ENCODE results near the gene POMT2.
"Not testable (repeated sequence)": the region's sequence is repeated elsewhere in the genome, so short reads cannot be mapped to it uniquely, and the experiment has no call there.

POMT2 gene

GRCh38 chr14:77320238-77320935 lies at the start of gene POMT2:
Gene POMT2, minus strand, starts transcription at chr14:77320883. Its CDS starts 202 bp downstream, at chr14:77320681.
- DNase-seq, result peak; percentile 83 to 85 (median 84)

GRCh38 chr14:77369285-77369684 lies 48.6 kb upstream of the POMT2 start:
- no peak for DNase-seq

- DNase-seq, result no peak
These were observed 43.5 kb upstream of the POMT2 start for GRCh38 chr14:77364146-77364545.

- no peak for DNase-seq
These were observed 38.9 kb upstream of the POMT2 start for GRCh38 chr14:77359626-77360025.

GRCh38 chr14:77356899-77357298 lies 36.2 kb upstream of the POMT2 start:
- no peak for DNase-seq

GRCh38 chr14:77355811-77356210 lies 35.1 kb upstream of the POMT2 start:
- no peak for DNase-seq

GRCh38 chr14:77353469-77354141 lies 32.9 kb upstream of the POMT2 start:
- no peak for DNase-seq

GRCh38 chr14:77347751-77348150 lies 27.1 kb upstream of the POMT2 start:
- DNase-seq, result no peak

- DNase-seq, result no peak
These were observed 25.8 kb upstream of the POMT2 start for GRCh38 chr14:77346495-77346894.

- no peak for DNase-seq
These were observed 23.8 kb upstream of the POMT2 start for GRCh38 chr14:77344377-77344996.

- DNase-seq, result no peak
These were observed 23.0 kb upstream of the POMT2 start for GRCh38 chr14:77343662-77344061.

GRCh38 chr14:77342726-77343397 lies 22.2 kb upstream of the POMT2 start:
- no peak for DNase-seq

GRCh38 chr14:77340389-77340788 lies 19.7 kb upstream of the POMT2 start:
- no peak for DNase-seq

GRCh38 chr14:77339407-77339806 lies 18.7 kb upstream of the POMT2 start:
- no peak for DNase-seq

- no peak for DNase-seq
These were observed 17.6 kb upstream of the POMT2 start for GRCh38 chr14:77338302-77338701.

- DNase-seq, result no peak
These were observed 17.2 kb upstream of the POMT2 start for GRCh38 chr14:77337880-77338279.

- DNase-seq, result not testable (repeated sequence)
These were observed 16.6 kb upstream of the POMT2 start for GRCh38 chr14:77337255-77337654.

- DNase-seq, result no peak
These were observed 14.9 kb upstream of the POMT2 start for GRCh38 chr14:77335576-77335975.

- no peak for DNase-seq
These were observed 9.2 kb upstream of the POMT2 start for GRCh38 chr14:77329872-77330271.

- no peak for DNase-seq
These were observed 6.4 kb upstream of the POMT2 start for GRCh38 chr14:77327111-77327510.

GRCh38 chr14:77325746-77326094 lies 5.0 kb upstream of the POMT2 start:
- DNase-seq, result no peak

GRCh38 chr14:77324816-77325745 lies 4.4 kb upstream of the POMT2 start:
- no peak for DNase-seq

- DNase-seq, result no peak
These were observed 3.6 kb upstream of the POMT2 start for GRCh38 chr14:77324289-77324688.
